Stimulated activated CD8-positive, alpha-beta memory T cell treated with anti-CD3 and anti-CD28 coated beads, Interleukin-12 subunit alpha, Interleukin-12 subunit beta, amount 100 ng/mL, for 1 hour (primary cell): Measurements from ENCODE around the gene ZNF544.
"Not testable (repeated sequence)": the region's sequence is repeated elsewhere in the genome, so short reads cannot be mapped to it uniquely, and the experiment has no call there.

Source experiments
- DNase-seq: peaks from one replicate; pipeline ENCODE4 v3.0.0-alpha.2; 2020; ENCODE audit warnings: low read depth

The ZNF544 gene

DNA sequence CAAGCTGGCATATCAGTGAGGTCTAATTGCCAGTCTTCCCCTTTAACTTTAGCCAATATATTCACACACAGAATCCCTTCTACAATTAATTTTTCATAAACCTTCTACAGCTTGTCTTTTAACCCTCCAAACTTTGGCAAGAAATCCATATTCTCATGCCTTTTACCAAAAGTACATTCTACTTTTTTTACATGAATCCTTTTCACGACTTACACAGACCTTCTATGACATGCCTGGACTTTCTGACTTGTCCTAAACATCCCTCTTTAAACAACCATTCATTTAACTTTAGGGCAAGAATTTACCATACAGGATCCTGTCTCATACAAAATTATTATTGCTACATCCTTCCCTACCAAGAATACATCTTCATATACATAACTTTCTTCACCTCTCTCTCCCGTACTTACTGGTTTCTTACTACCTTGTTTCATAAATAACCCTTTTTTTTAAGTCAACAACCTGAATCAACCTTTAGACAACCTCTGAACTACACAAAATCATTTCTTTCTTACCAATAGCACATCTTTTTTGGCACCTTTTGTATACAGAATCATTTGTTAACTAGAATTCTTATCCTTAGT, 23.5 kb downstream of the ZNF544 start:
- DNase-seq = no peak

DNA sequence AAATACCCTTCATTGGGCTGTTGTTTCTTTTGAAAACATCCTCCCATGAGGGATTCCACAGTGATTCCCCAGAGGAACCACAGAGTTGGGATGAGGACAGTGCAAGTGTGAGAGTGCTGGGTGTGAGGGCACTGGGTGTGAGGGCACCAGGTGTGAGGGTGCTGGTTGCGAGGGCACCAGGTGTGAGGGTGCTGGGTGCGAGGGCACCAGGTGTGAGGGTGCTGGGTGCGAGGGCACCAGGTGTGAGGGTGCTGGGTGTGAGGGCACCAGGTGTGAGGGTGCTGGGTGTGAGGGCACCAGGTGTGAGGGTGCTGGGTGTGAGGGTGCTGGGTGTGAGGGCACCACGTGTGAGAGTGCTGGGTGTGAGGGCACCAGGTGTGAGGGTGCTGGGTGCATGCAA, 29.5 kb downstream of the ZNF544 start:
- DNase-seq = not testable (repeated sequence)

DNA sequence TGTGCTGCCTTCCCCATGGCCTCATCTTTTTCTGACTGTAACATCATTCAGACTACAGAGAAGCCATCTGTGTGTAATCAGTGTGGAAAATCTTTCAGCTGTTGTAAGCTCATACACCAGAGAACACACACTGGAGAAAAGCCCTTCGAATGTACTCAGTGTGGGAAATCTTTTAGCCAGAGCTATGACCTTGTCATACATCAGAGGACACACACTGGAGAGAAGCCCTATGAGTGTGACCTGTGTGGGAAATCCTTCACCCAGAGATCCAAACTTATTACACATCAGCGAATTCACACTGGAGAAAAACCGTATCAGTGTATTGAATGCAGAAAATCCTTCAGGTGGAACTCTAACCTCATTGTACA, 32.9 kb downstream of the ZNF544 start:
- no peak for DNase-seq

GRCh38 chr19:58261968-58262921, 33.5 kb downstream of the ZNF544 start:
- no peak for DNase-seq

DNA sequence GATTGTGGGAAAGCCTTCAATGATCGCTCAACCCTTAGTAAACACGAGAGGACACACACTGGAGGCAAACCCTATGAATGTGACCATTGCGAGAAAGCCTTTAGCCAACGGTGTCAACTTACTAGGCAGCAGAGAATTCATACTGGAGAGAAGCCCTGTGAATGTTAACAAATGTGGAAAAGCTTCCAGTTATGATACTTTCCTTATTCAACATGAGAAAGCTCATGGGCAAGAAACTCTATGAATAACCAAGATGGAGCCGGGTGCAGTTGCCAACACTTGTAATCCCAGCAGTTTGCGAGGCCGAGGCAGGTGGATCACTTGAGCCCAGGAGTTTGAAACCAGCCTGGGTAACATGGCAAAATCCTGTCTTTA, 34.2 kb downstream of the ZNF544 start:
- no peak for DNase-seq

GRCh38 chr19:58265100-58265499, 36.4 kb downstream of the ZNF544 start:
- no peak for DNase-seq

DNA sequence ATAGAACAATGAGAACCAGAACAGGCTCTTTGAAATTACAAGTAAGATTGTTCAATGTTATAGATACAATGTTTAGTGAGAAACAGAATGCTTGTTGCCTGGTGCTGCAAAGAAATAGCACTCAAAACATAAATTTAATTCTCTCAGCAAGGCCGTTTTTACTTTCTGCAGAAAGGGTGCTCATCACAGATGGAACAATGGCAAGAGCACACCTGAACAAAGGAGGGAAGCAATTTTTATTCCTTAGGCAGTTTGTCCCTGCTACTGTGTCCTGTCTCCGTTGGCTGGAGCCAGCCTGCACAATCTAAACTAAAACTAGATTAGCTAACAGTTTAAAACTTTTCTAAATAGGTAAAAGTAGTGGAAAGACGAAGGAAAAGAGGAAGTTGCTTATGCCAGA, 39.6 kb downstream of the ZNF544 start:
- DNase-seq = no peak

GRCh38 chr19:58274771-58275201, 46.1 kb downstream of the ZNF544 start:
- DNase-seq = no peak

- DNase-seq = no peak
Measured at GRCh38 chr19:58275564-58275963, 46.9 kb downstream of the ZNF544 start.

DNA sequence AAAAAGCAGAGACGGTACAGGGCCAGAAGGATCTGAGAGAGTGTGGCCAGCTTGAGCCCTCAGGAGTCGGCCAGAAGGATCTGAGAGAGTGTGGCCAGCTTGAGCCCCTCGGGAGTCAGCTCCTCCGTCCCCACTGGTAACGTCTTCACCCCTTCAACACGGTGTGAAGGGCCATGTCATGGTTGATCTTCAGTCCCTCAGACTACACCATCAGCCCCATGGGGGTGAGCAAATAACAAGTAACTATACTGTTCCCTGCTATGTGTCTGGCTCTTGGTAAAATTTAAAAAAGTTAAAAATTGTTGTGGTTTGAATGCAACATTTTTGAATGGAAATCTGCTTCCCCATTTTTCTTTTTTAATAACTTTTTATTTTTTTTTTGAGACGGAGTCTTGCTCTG, 48.5 kb downstream of the ZNF544 start:
- no peak for DNase-seq

DNA sequence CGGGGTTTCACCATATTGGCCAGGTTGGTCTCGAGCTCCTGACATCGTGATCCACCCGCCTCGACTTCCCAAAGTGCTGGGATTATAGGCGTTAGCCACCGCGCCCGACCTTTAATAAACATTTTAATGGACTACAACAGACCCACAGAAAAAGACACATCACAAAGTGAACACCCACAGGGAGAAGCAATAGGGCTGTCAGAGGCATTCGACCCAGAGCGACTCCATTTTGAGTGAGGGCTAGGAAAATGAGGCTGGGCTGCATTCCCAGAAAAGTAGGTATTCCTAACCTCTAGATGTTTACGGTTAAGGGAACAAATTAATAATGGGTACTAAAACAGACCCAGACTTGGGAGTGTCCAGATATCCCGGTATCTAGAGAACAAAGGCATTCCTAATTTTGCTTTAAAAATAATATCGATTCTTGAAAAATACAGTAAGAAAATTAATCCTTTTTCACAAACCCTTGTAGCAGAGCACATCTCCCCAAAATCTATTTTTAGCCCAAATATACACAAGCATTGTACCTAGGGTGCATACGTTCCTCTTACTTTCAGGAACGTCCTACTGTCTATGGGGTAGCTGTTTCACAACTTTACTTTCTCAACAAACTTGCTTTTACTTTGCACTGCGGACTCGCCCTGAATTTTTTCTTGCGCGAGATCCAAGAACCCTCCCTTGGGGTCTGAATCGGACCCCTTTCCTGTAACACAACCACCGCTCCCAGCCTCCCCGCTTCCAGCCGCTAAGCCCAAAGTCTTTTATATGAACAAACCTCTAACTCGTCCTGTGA, 49.2 kb downstream of the ZNF544 start:
- no peak for DNase-seq

DNA sequence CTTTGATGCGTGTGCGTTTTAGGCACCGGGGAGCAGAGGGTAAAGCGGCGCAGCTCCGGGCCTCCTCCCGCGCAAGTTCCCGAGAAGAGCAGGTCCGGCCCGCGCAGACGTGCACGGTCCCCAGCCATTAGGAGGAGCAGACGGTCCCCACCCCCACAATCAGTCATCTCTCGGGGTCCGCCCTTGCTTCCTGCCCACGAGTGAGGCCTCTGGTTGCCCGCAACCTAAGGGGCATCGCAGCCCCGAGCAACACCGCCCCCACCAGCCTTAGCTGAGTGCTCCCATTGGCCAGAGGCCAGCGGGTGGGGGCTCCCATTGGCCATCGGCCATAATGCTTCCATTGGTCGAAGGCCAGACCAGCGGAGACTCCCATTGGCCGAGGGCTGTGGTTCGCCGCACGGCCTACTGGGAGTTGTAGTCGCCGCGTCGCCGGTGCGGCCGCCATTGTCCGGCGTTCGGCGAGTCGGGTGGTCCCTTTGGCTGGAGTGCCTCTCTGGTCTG, 49.9 kb downstream of the ZNF544 start, which contains the start of gene ZNF8:
Gene ZNF8, plus strand, starts transcription at position 415 of the 501 bp plus-strand sequence. CDS start 127 bp downstream, outside the sequence.
- DNase-seq = peak; percentile 93

GRCh38 chr19:58279042-58279924, 50.6 kb downstream of the ZNF544 start:
- DNase-seq = peak; percentile 2

DNA sequence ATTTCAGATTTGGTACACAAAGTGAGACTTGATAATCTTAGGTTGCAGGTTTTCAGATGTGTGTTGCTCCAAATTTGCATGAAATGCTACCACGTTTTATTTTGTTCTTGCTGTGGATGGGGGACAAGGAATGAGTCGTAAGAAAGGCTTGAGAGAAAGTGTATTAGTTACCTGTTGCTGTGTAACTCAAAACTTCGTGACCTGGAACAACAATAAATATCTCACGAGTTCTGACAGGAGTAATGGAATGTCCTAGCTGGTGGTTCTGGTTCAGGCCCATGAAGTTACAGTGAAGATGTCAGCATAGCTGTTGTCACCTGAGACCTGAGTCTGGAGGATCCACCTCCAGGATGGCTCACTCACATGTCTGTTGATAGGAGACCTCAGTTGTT, 51.2 kb downstream of the ZNF544 start:
- DNase-seq = no peak

GRCh38 chr19:58284199-58284598, 55.5 kb downstream of the ZNF544 start:
- DNase-seq = no peak

GRCh38 chr19:58291943-58292342, 63.2 kb downstream of the ZNF544 start:
- DNase-seq = no peak

DNA sequence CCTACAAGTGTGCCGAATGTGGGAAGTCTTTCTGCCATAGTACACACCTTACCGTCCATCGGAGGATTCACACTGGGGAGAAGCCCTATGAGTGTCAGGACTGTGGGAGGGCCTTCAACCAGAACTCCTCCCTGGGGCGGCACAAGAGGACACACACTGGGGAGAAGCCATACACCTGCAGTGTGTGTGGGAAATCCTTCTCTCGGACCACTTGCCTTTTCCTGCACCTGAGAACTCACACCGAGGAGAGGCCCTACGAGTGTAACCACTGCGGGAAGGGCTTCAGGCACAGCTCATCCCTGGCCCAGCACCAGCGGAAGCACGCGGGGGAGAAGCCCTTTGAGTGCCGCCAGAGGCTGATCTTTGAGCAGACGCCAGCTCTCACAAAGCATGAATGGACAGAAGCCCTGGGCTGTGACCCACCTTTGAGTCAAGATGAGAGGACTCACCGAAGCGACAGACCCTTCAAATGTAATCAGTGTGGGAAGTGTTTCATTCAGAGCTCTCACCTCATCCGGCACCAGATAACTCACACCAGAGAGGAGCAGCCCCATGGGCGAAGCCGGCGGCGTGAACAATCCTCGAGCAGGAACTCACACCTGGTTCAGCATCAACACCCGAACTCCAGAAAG, 66.1 kb downstream of the ZNF544 start:
- no peak for DNase-seq

DNA sequence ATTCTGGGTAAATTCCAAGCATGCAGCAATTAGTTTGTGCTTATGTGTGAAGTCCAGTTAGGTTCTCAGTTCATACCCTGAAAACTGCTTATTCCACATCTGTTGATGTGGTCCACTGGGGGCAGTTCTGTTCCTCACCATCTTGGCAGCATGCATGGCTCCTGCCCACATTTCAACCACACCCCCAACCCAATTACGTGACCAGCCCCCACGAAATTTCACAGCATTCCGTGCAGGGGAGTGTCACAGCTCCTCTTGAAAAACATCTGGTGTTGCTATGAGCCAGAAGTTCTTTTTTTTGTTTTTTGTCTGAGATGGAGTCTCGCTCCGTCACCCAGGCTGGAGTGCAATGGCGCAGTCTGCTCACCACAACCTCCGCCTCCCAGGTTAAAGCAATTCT, 67.4 kb downstream of the ZNF544 start:
- no peak for DNase-seq

DNA sequence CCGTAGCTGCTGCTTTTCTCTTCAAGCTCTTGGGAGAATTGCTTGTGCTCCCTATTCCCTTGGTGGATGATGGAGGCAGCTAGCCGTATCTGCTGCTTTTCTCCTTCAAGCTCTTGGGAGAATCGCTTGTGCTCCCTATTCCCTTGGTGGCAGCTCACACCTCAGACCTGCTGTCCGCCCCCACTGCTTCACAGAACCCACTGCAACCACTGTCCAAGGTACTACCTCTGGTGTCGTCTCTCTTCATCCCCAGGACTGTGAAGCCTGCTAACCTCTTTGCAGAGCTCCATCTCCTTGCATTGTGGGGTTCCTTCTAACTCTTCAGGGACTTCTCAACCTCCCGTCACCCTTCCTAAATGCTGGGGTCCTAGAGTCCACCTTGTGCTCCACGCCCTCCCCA, 71.9 kb downstream of the ZNF544 start:
- no peak for DNase-seq

GRCh38 chr19:58304255-58304654, 75.5 kb downstream of the ZNF544 start:
- DNase-seq = no peak

GRCh38 chr19:58304748-58305064, 76.0 kb downstream of the ZNF544 start:
- DNase-seq = no peak
